ENCODE data around the gene USF2.

USF2 gene

DNA sequence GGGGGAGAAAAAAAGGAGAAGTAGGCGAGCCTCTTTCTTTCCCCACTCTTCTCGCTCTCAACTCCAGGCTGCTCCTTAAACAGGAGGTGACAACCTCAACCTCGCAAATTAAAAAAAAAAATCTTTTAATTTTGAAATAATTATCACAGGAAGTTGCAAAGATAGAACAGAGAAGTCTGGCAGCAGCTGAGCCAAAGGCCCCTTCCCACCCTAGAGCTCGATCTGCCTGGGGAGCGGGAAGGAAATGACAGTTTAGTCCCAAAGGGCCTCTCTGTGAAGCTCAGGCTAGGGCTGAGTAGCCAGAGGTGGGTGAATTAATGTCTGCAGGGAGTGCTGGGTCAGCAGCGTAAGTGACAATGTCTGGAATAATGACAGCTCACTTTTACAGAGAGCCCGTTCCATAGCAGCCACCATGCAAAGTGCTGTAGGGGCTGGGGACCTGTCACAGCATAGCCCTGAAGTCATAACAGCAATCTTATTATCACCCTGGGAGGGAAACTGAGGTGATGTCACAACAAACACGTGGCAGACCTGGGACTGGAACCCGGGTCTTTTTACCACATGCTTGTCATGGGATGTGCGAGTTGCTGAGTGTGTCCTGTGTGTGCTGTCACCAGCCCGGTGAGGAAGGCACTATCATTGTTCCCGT is 51.4 kb downstream of the USF2 start:
- TF ChIP-seq ZNF660 (tag by site-specific recombination; IDR thresholded peaks at IDR 0.05) = no peak
- no peak for TF ChIP-seq WT1 (tag by site-specific recombination; IDR thresholded peaks at IDR 0.05)
- TF ChIP-seq GLIS1 (tag by site-specific recombination; IDR thresholded peaks at IDR 0.05) = peak; percentile 34; the same call in 1 of the 2 replicates
- TF ChIP-seq ZNF175 (tag by site-specific recombination; IDR thresholded peaks at IDR 0.05) = no peak
- 0 out of 2 replicates have a peak, but pooled peaks have one; percentile 27 for TF ChIP-seq ZIC2 (tag by site-specific recombination; IDR thresholded peaks at IDR 0.05)
- TF ChIP-seq ZNF624 (tag by site-specific recombination; IDR thresholded peaks at IDR 0.05) = no peak
- TF ChIP-seq, protein P1, sequence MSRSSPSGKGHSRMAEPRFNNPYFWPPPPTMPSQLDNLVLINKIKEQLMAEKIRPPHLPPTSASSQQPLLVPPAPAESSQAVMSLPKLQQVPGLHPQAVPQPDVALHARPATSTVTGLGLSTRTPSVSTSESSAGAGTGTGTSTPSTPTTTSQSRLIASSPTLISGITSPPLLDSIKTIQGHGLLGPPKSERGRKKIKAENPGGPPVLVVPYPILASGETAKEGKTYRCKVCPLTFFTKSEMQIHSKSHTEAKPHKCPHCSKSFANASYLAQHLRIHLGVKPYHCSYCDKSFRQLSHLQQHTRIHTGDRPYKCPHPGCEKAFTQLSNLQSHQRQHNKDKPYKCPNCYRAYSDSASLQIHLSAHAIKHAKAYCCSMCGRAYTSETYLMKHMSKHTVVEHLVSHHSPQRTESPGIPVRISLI (tag by site-specific recombination; IDR thresholded peaks at IDR 0.05) = peak; percentile 47; the same call in 1 of the 2 replicates
- peak; percentile 73 for TF ChIP-seq ZNF600 (tag by site-specific recombination; IDR thresholded peaks at IDR 0.05)
- peak; percentile 22; the same call in 1 of the 2 replicates for TF ChIP-seq ZNF629 (tag by site-specific recombination; IDR thresholded peaks at IDR 0.05)
- H3K4me3 ChIP-seq (ENCODE audit: low read depth, low read length) = no peak overlapping the region
- H3K27ac ChIP-seq (ENCODE audit: extremely low read depth, low read depth, low read length) = no peak overlapping the region
- H3K4me1 ChIP-seq (ENCODE audit: control insufficient read depth, insufficient read depth, low read length) = no peaks in the 10 kb centered on the region
- no peaks in the 10 kb centered on the region for H3K36me3 ChIP-seq (ENCODE audit: control insufficient read depth in 2 of 2, insufficient read depth in 1 of 2, low read length in 2 of 2)
- ChIA-PET POLR2A (interaction anchor here (0.6 kb wide), 1 partner anchor 533 kb away, joined by 5 read pairs; no protein-coding TSS in a partner anchor), CTCF (interaction anchor here (0.5 to 1.2 kb wide), 6 partner anchors 11 to 1136 kb away, joined by 3 to 4 read pairs (median 3); no protein-coding TSS in a partner anchor)
- peaks cover 4% of the 10 kb centered on the region; the same call in 1 of the 2 replicates for H3K9me3 ChIP-seq (ENCODE audit: control insufficient read depth, insufficient read depth, low read depth, low read length)

DNA sequence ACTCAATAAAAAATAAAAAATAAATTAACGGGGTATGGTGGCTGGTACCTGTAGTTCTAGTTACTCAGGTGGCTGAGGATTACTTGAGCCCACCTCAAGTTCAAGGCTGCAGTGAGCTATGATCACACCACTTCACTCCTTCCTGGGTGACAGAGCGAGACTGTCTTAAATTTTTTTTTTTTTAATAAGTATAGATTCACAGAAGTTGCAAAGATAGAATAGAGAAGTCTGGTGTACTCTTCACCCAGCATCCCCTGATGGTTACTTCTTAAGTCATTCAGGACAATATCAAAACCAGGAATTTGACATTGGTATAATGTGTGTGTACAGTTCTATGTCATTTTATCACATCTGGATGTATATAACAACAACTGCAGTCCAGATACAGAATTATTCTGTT is 52.5 kb downstream of the USF2 start:
- peaks cover 4% of the 10 kb centered on the region; the same call in 1 of the 2 replicates for H3K9me3 ChIP-seq (ENCODE audit: control insufficient read depth, insufficient read depth, low read depth, low read length)
- POLR2A ChIA-PET = no interaction called here

DNA sequence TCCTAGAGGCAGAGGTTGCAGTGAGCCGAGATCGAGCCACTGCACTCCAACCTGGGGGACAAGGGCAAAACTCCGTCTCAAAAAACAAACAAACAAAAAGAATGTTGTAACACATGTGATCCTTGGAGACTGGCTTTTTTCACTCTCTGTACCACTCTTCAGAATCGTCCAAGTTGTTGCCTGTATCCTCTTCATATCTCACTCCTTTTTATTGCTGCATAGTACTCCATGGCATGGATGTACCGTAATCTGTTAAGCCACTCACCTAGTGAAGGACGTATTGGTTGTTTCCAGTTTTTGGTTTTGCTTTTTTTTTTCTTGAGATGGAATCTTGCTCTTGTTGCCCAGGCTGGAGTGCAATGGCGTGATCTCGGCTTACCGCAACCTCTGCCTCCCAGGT is 53.3 kb downstream of the USF2 start:
- Histone ChIP-seq H3K4me3 (ENCODE audit: low read depth, low read length) (no peak overlapping the region), H3K4me1 (ENCODE audit: control insufficient read depth, insufficient read depth, low read length) (no peaks in the 10 kb centered on the region), H3K27ac (ENCODE audit: extremely low read depth, low read depth, low read length) (no peak overlapping the region), H3K9me3 (ENCODE audit: control insufficient read depth, insufficient read depth, low read depth, low read length) (peaks cover 4% of the 10 kb centered on the region; the same call in 1 of the 2 replicates), H3K36me3 (ENCODE audit: control insufficient read depth in 2 of 2, insufficient read depth in 1 of 2, low read length in 2 of 2) (no peaks in the 10 kb centered on the region)
- ChIA-PET CTCF (interaction anchor here (1.1 kb wide), 1 partner anchor 31 kb away, joined by 3 read pairs; no protein-coding TSS in a partner anchor), POLR2A (no interaction called here)
- TF ChIP-seq, protein P2, sequence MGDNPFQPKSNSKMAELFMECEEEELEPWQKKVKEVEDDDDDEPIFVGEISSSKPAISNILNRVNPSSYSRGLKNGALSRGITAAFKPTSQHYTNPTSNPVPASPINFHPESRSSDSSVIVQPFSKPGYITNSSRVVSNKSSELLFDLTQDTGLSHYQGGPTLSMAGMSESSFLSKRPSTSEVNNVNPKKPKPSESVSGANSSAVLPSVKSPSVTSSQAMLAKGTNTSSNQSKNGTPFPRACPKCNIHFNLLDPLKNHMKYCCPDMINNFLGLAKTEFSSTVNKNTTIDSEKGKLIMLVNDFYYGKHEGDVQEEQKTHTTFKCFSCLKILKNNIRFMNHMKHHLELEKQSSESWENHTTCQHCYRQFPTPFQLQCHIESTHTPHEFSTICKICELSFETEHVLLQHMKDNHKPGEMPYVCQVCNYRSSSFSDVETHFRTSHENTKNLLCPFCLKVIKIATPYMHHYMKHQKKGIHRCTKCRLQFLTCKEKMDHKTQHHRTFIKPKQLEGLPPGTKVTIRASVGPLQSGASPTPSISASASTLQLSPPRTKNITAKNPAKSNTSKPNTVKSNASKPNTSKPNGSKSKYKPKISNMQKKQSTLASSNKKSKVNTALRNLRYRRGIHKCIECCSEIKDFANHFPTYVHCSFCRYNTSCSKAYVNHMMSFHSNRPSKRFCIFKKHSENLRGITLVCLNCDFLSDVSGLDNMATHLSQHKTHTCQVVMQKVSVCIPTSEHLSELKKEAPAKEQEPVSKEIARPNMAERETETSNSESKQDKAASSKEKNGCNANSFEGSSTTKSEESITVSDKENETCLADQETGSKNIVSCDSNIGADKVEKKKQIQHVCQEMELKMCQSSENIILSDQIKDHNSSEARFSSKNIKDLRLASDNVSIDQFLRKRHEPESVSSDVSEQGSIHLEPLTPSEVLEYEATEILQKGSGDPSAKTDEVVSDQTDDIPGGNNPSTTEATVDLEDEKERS (tag by site-specific recombination; IDR thresholded peaks at IDR 0.05) = peak; percentile 88; the same call in 1 of the 2 replicates
- 0 out of 2 replicates have a peak, but pooled peaks have one; percentile 20 for TF ChIP-seq ZNF133 (tag by site-specific recombination; IDR thresholded peaks at IDR 0.05)
- no peak for TF ChIP-seq ZBTB20 (tag by site-specific recombination; IDR thresholded peaks at IDR 0.05)
- TF ChIP-seq, protein P3, sequence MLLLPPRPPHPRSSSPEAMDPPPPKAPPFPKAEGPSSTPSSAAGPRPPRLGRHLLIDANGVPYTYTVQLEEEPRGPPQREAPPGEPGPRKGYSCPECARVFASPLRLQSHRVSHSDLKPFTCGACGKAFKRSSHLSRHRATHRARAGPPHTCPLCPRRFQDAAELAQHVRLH (tag by site-specific recombination; IDR thresholded peaks at IDR 0.05) = peak; percentile 93
- TF ChIP-seq ZNF530 (tag by site-specific recombination; IDR thresholded peaks at IDR 0.05; ENCODE audit: low read depth) = no peak
- TF ChIP-seq ZNF549 (tag by site-specific recombination; IDR thresholded peaks at IDR 0.05) = no peak
- TF ChIP-seq ZNF664 (tag by site-specific recombination; IDR thresholded peaks at IDR 0.05) = 0 out of 2 replicates have a peak, but pooled peaks have one; percentile 38
- TF ChIP-seq ZNF747 (tag by site-specific recombination; IDR thresholded peaks at IDR 0.05) = no peak
- no peak for TF ChIP-seq ZNF211 (tag by site-specific recombination; IDR thresholded peaks at IDR 0.05; ENCODE audit: low read depth)

More for the DNA sequence above, 52.5 kb downstream of the USF2 start:
- Histone ChIP-seq H3K36me3 (ENCODE audit: control insufficient read depth in 2 of 2, insufficient read depth in 1 of 2, low read length in 2 of 2) (no peaks in the 10 kb centered on the region), H3K4me3 (ENCODE audit: low read depth, low read length) (no peak overlapping the region), H3K27ac (ENCODE audit: extremely low read depth, low read depth, low read length) (no peak overlapping the region), H3K4me1 (ENCODE audit: control insufficient read depth, insufficient read depth, low read length) (no peaks in the 10 kb centered on the region)
- TF ChIP-seq ZNF16 (tag by site-specific recombination; IDR thresholded peaks at IDR 0.05; ENCODE audit: low read depth) (no peak), OVOL3 (tag by site-specific recombination; IDR thresholded peaks at IDR 0.05) (no peak), ZNF658 (tag by site-specific recombination; IDR thresholded peaks at IDR 0.05) (no peak), ZBTB17 (tag by site-specific recombination; IDR thresholded peaks at IDR 0.05) (no peak)
- TF ChIP-seq, protein P4, sequence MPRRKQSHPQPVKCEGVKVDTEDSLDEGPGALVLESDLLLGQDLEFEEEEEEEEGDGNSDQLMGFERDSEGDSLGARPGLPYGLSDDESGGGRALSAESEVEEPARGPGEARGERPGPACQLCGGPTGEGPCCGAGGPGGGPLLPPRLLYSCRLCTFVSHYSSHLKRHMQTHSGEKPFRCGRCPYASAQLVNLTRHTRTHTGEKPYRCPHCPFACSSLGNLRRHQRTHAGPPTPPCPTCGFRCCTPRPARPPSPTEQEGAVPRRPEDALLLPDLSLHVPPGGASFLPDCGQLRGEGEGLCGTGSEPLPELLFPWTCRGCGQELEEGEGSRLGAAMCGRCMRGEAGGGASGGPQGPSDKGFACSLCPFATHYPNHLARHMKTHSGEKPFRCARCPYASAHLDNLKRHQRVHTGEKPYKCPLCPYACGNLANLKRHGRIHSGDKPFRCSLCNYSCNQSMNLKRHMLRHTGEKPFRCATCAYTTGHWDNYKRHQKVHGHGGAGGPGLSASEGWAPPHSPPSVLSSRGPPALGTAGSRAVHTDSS (tag by site-specific recombination; IDR thresholded peaks at IDR 0.05) = no peak
- TF ChIP-seq, protein P5, sequence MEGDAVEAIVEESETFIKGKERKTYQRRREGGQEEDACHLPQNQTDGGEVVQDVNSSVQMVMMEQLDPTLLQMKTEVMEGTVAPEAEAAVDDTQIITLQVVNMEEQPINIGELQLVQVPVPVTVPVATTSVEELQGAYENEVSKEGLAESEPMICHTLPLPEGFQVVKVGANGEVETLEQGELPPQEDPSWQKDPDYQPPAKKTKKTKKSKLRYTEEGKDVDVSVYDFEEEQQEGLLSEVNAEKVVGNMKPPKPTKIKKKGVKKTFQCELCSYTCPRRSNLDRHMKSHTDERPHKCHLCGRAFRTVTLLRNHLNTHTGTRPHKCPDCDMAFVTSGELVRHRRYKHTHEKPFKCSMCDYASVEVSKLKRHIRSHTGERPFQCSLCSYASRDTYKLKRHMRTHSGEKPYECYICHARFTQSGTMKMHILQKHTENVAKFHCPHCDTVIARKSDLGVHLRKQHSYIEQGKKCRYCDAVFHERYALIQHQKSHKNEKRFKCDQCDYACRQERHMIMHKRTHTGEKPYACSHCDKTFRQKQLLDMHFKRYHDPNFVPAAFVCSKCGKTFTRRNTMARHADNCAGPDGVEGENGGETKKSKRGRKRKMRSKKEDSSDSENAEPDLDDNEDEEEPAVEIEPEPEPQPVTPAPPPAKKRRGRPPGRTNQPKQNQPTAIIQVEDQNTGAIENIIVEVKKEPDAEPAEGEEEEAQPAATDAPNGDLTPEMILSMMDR (tag by site-specific recombination; IDR thresholded peaks at IDR 0.05) = no peak
- CTCF ChIA-PET = interaction anchor here (0.6 to 1.1 kb wide), 2 partner anchors 32 to 117 kb away, joined by 3 to 4 read pairs; no protein-coding TSS in a partner anchor

Data from HEK293 (cell line).